SK-N-MC (cell line): ENCODE data around the gene NHLH2.

ENCODE experiments used
- EZH2 ChIP-seq: fragments of 200-600 bp; sonication (generic); IDR thresholded peaks from one replicate; pipeline ENCODE4 v1.6.1; 2017; ENCODE audit warnings: antibody characterized with exemption
- FOXP2 ChIP-seq: optimal IDR thresholded peaks from 2 replicates; pipeline ENCODE3; 2011; ENCODE audit warnings: mild to moderate bottlenecking, moderate library complexity; ENCODE audit not compliant: insufficient read depth; ENCODE audit errors: extremely low read length, control extremely low read depth
- POLR2AphosphoS5 ChIP-seq: IDR thresholded peaks from 2 replicates; pipeline ENCODE4 v1.6.1; 2012; ENCODE audit warnings: mild to moderate bottlenecking, low read depth, low read length, borderline replicate concordance

DNA sequence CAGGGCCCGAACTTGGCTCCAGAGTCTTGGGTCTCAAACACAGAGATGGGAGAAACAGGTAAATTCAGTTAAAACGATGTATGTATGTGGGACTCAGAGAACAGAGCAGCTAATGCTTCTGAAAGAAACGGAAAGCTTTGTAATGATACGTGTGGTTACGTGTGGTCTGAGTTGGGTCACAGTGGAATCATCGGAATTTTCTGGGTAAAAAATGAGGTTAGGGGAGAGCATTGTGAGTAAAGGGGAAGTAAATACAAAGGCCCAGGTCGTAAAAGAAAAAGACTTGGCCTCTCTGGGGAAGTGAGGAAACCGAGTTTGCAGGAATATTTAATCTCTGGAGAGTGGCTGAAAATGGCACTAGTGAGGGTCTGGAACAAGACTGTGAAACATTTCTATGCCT lies 8.3 kb downstream of the NHLH2 start:
- TF ChIP-seq POLR2AphosphoS5 (no peak), EZH2 (no peak), FOXP2 (no peak)
